CD8-positive, alpha-beta memory T cell (primary cell): Measurements from ENCODE around the gene ZNF462. TPM values are rescaled to one million over a fixed set of nuclear protein-coding genes. Genes with fewer than 3 reads are reported as not detected.
"Not testable (repeated sequence)": the region's sequence is repeated elsewhere in the genome, so short reads cannot be mapped to it uniquely, and the experiment has no call there.

ENCODE experiments used
- CTCF ChIA-PET: fragments of 350-600 bp; sonication (Branson Sonifier 250); formaldehyde crosslinking; loops from one replicate; lab custom pipeline; 2021; ENCODE audit warnings: antibody characterized with exemption; lab: Charles Lee
- POLR2A ChIA-PET: fragments of 350-600 bp; sonication (Branson Sonifier 250); formaldehyde crosslinking; loops from one replicate; lab custom pipeline; 2021; ENCODE audit warnings: antibody characterized with exemption; lab: Charles Lee
- DNase-seq, 5 donors: peaks; one replicate each; pipeline versions ENCODE4 v3.0.0 to v3.0.0-alpha.2; 2020 to 2022; ENCODE audit warnings: mixed read lengths in 1 of 5
- H3K27ac ChIP-seq: one replicate; pipeline ENCODE4 v1.7.0; 2013; ENCODE audit warnings: low read depth, mild to moderate bottlenecking, low read length, moderate library complexity
- H3K27me3 ChIP-seq: 2 replicates; pipeline ENCODE4 v1.7.0; 2013; ENCODE audit warnings: low read length, mild to moderate bottlenecking; ENCODE audit not compliant: insufficient read depth, poor library complexity, severe bottlenecking
- H3K36me3 ChIP-seq: 2 replicates; pipeline ENCODE4 v1.7.0; 2013; ENCODE audit warnings: mild to moderate bottlenecking, low read length, moderate library complexity; ENCODE audit not compliant: insufficient read depth
- H3K4me1 ChIP-seq: 2 replicates; pipeline ENCODE4 v1.7.0; 2013; ENCODE audit warnings: mild to moderate bottlenecking, low read length, moderate library complexity; ENCODE audit not compliant: insufficient read depth
- H3K4me3 ChIP-seq: 2 replicates; pipeline ENCODE4 v1.7.0; 2013; ENCODE audit warnings: mild to moderate bottlenecking, low read length
- H3K9me3 ChIP-seq: 2 replicates; pipeline ENCODE4 v1.7.0; 2013; ENCODE audit warnings: mild to moderate bottlenecking, low read length
- H3K27ac Mint-ChIP-seq, 8 donors: one replicate each; pipeline ENCODE4 v1.8.0; 2020 to 2021; ENCODE audit warnings: mixed read lengths in 8 of 8, mild to moderate bottlenecking in 6 of 8, inconsistent platforms in 3 of 8, moderate library complexity in 3 of 8
- H3K27me3 Mint-ChIP-seq, 2 donors: one replicate each; pipeline ENCODE4 v1.8.0; 2020 to 2021; ENCODE audit warnings: mixed read lengths in 2 of 2, mild to moderate bottlenecking in 1 of 2, moderate library complexity in 1 of 2
- H3K36me3 Mint-ChIP-seq, 3 donors: one replicate each; pipeline ENCODE4 v1.8.0; 2020 to 2021; ENCODE audit warnings: mixed read lengths in 3 of 3, inconsistent platforms in 1 of 3, mild to moderate bottlenecking in 1 of 3
- H3K4me1 Mint-ChIP-seq, 3 donors: one replicate each; pipeline ENCODE4 v1.8.0; 2020 to 2021; ENCODE audit warnings: mixed read lengths in 3 of 3, inconsistent platforms in 1 of 3, mild to moderate bottlenecking in 1 of 3
- H3K4me3 Mint-ChIP-seq, 7 donors: one replicate each; pipeline ENCODE4 v1.8.0; 2020 to 2021; ENCODE audit warnings: mixed read lengths in 7 of 7, mild to moderate bottlenecking in 6 of 7, moderate library complexity in 4 of 7, inconsistent platforms in 2 of 7
- H3K9me3 Mint-ChIP-seq, 5 donors: one replicate each; pipeline ENCODE4 v1.8.0; 2020 to 2022; ENCODE audit warnings: mixed read lengths in 5 of 5, mild to moderate bottlenecking in 3 of 5, moderate library complexity in 2 of 5, inconsistent platforms in 1 of 5
- polyA plus RNA-seq: library from polyadenylated mRNA; unstranded; fragments of 300-500 nt; fragmentation: Illumina TruSeq; gene quantifications from one replicate; pipeline ENCODE4 v1.2.3, GENCODE V29; 2021
- total RNA-seq, 2 experiments: library from RNA; stranded (reverse); gene quantifications; one replicate each; pipeline ENCODE4 v1.2.3, GENCODE V29; 2021

ZNF462 gene
- total and polyA plus RNA-seq, 3 experiments from 2014 or later, result 0.13 to 0.18 TPM; not detected in 1

DNA sequence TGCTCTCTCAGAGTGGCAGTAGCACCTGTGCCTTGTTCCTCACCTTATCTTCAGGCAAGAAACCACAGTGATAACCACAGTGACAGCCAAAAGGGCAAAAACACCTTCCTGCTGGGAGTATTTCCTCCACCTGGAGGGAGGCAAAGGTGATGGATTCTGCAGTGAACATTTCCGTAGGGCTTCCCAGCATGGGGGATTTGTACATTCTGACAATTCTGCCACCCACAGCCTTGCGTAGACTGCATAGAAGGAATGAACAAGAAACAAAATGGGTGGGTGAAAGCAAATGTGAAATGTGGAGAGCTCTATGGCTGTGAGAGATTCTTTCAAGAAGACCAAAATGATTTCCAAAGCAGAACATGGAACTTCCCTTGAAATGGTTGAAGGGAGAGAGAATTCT, 111.4 kb downstream of the ZNF462 start:
- POLR2A ChIA-PET, result no interaction called here
- H3K9me3 ChIP-seq, result no peaks in the 10 kb centered on the region
- Mint-ChIP-seq H3K27ac (no peak overlapping the region), H3K36me3 (no peaks in the 10 kb centered on the region), H3K4me3 (no peak overlapping the region), H3K4me1 (peaks cover 0 to 2% (median 0%) of the 10 kb centered on the region in 3 donors), H3K27me3 (no peaks in the 10 kb centered on the region), H3K9me3 (peaks cover 0 to 10% (median 0%) of the 10 kb centered on the region in 5 donors)
- no peak for DNase-seq
- CTCF ChIA-PET, result no interaction called here
- H3K27ac ChIP-seq, result no peak overlapping the region
- no peaks in the 10 kb centered on the region for H3K4me1 ChIP-seq
- H3K4me3 ChIP-seq, result no peak overlapping the region
- H3K36me3 ChIP-seq, result no peaks in the 10 kb centered on the region
- H3K27me3 ChIP-seq, result no peaks in the 10 kb centered on the region

GRCh38 chr9:106976772-106977171, 113.8 kb downstream of the ZNF462 start:
- POLR2A ChIA-PET, result no interaction called here
- no peak overlapping the region for H3K27ac ChIP-seq
- no peaks in the 10 kb centered on the region for H3K27me3 Mint-ChIP-seq
- H3K27ac Mint-ChIP-seq, result no peak overlapping the region
- H3K36me3 Mint-ChIP-seq, result no peaks in the 10 kb centered on the region
- no peaks in the 10 kb centered on the region for H3K36me3 ChIP-seq
- H3K4me3 Mint-ChIP-seq, result no peak overlapping the region
- no peaks in the 10 kb centered on the region for H3K4me1 ChIP-seq
- peaks cover 0 to 6% (median 0%) of the 10 kb centered on the region in 5 donors for H3K9me3 Mint-ChIP-seq
- DNase-seq, result no peak
- no peak overlapping the region for H3K4me3 ChIP-seq
- H3K9me3 ChIP-seq, result no peaks in the 10 kb centered on the region
- CTCF ChIA-PET, result no interaction called here
- no peaks in the 10 kb centered on the region for H3K4me1 Mint-ChIP-seq
- H3K27me3 ChIP-seq, result no peaks in the 10 kb centered on the region

DNA sequence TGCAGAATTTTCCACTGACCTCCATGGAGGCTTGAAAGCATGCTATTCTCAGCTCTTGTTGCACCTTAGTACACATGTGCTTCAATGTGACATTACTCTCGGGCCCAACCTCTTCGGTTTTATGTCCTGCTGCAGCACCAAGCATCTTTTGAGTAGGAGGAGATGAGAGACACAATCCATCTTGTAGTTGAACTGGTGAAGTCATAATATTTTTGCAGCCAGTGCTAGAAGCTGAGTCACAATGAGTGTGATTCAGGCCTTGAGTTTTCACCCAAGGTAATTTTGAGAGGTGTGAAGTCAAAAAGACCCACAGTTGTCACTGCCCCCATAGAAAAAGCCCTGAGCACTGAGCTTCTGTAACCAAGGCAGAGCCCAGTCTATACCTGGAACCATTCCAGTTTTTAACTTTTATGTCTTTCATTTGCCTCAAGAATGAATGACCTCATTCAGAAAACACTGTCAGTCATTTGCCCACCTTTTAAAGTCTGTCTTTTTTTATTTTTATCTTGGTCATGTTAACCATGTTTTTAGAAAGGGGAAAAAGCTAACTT, 117.7 kb downstream of the ZNF462 start:
- Mint-ChIP-seq H3K4me1 (no peaks in the 10 kb centered on the region), H3K36me3 (no peaks in the 10 kb centered on the region), H3K9me3 (peaks cover 0 to 3% (median 0%) of the 10 kb centered on the region in 5 donors), H3K27me3 (no peaks in the 10 kb centered on the region), H3K27ac (no peak overlapping the region), H3K4me3 (no peak overlapping the region)
- H3K27ac ChIP-seq, result no peak overlapping the region
- no peaks in the 10 kb centered on the region for H3K4me1 ChIP-seq
- H3K4me3 ChIP-seq, result no peak overlapping the region
- no peaks in the 10 kb centered on the region for H3K9me3 ChIP-seq
- ChIA-PET CTCF (no interaction called here), POLR2A (no interaction called here)
- no peaks in the 10 kb centered on the region for H3K27me3 ChIP-seq
- no peaks in the 10 kb centered on the region for H3K36me3 ChIP-seq
- no peak for DNase-seq

DNA sequence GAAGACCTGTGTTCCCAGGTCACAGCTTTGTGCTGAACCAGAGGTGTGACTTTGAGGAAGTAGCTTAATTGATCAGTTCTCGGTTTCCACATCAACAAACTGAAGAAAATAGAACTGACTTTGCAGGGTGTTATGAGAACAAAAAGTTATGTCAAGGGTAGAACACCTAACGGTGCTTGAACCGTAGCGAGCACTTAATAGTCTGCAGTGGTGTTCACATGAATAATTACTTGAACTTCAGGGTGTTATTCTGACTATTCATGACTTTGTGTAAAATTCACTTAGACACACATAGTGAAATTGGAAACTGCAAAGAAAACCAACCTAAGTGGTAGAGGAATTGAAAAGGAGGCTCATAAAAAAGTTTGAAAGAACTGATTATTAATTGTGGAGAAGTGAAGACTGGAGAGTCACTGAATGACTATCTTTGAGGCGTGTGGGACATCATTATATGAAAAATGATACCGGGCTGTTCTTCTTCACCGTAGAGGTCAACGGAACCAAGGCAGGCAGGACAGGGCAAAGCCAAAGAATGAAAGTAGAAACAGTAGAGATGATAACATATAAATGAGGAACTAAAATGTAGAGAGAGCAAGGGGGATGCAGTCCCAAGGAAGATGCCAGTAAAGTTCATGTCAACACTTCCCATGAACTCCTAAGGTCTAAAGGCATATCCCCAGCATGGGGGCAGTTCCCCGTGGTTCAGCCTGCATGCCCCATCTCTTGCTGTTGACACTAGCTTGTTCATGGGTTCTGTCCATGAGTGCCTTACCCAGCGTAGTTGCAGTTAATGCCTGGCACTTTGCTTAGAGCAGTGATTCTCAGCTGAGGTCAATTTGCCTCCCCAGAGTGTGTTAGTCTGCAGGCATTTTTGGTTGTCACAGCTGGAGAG, 118.7 kb downstream of the ZNF462 start:
- Mint-ChIP-seq H3K9me3 (peaks cover 0 to 3% (median 0%) of the 10 kb centered on the region in 5 donors), H3K4me3 (no peak overlapping the region), H3K27ac (peak overlapping the region in 1 of 8 donors; percentile 1), H3K36me3 (no peaks in the 10 kb centered on the region), H3K4me1 (no peaks in the 10 kb centered on the region), H3K27me3 (no peaks in the 10 kb centered on the region)
- Histone ChIP-seq H3K27me3 (no peaks in the 10 kb centered on the region), H3K27ac (no peak overlapping the region), H3K9me3 (no peaks in the 10 kb centered on the region), H3K4me3 (no peak overlapping the region), H3K4me1 (no peaks in the 10 kb centered on the region), H3K36me3 (no peaks in the 10 kb centered on the region)
- CTCF ChIA-PET, result no interaction called here
- no peak for DNase-seq
- POLR2A ChIA-PET, result no interaction called here

- Histone ChIP-seq H3K36me3 (no peaks in the 10 kb centered on the region), H3K4me3 (no peak overlapping the region), H3K27me3 (no peaks in the 10 kb centered on the region), H3K9me3 (no peaks in the 10 kb centered on the region), H3K4me1 (no peaks in the 10 kb centered on the region), H3K27ac (no peak overlapping the region)
- Mint-ChIP-seq H3K27ac (no peak overlapping the region), H3K36me3 (no peaks in the 10 kb centered on the region), H3K9me3 (peaks cover 0 to 4% (median 0%) of the 10 kb centered on the region in 5 donors), H3K27me3 (peaks cover 0 to 2% of the 10 kb centered on the region in 2 donors), H3K4me3 (no peak overlapping the region), H3K4me1 (no peaks in the 10 kb centered on the region)
- ChIA-PET POLR2A (no interaction called here), CTCF (no interaction called here)
- DNase-seq, result no peak
Observed at GRCh38 chr9:106982636-106983035, 119.7 kb downstream of the ZNF462 start.

DNA sequence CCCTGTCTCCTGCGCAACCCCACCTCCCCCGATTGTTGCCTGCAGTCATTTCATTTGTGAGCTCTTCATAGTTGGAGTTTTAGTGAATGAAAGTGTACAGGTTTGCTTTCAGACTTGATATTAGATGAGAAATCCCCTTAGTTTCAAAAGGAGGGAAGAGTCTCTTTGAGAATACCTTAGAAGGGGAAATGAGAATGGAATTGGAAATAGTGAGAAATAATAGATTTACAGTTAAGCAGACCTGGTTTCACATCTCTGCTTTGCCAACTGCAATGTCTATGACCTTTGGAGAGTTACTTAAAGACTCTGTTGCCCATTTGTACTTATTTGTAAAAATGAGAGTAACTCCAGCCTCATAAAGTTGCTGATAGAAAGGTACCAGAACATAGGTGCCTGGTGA, 120.4 kb downstream of the ZNF462 start:
- ChIA-PET POLR2A (no interaction called here), CTCF (no interaction called here)
- Mint-ChIP-seq H3K27me3 (peaks cover 0 to 2% of the 10 kb centered on the region in 2 donors), H3K4me1 (no peaks in the 10 kb centered on the region), H3K36me3 (no peaks in the 10 kb centered on the region), H3K9me3 (peaks cover 0 to 6% (median 2%) of the 10 kb centered on the region in 5 donors), H3K4me3 (no peak overlapping the region), H3K27ac (no peak overlapping the region)
- no peaks in the 10 kb centered on the region for H3K9me3 ChIP-seq
- H3K27me3 ChIP-seq, result no peaks in the 10 kb centered on the region
- no peaks in the 10 kb centered on the region for H3K4me1 ChIP-seq
- no peaks in the 10 kb centered on the region for H3K36me3 ChIP-seq
- no peak overlapping the region for H3K4me3 ChIP-seq
- no peak overlapping the region for H3K27ac ChIP-seq
- DNase-seq, result no peak

DNA sequence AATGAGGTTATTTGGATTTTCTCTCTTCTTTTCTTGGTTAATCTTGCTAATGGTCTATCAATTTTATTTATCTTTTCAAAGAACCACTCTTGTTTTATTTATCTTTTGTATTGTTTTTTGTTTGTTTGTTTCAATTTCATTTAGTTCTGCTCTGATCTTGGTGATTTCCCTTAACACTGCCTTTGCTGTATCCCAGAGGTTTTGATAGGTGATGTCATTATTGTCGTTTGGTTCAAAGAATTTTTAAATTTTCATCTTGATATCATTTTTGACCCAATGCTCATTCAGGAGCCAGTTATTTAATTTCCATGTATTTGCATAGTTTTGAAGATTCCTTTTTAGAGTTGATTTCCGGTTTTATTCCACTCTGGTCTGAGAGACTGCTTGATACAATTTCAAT, 126.9 kb downstream of the ZNF462 start:
- H3K9me3 ChIP-seq, POLR2A ChIA-PET, H3K4me3 ChIP-seq, CTCF ChIA-PET, H3K27me3 ChIP-seq, H3K4me1 Mint-ChIP-seq, H3K4me1 ChIP-seq, H3K4me3 Mint-ChIP-seq, DNase-seq, H3K27ac ChIP-seq, H3K9me3 Mint-ChIP-seq, H3K27ac Mint-ChIP-seq, H3K27me3 Mint-ChIP-seq, H3K36me3 Mint-ChIP-seq, H3K36me3 ChIP-seq: not testable (repeated sequence)

DNA sequence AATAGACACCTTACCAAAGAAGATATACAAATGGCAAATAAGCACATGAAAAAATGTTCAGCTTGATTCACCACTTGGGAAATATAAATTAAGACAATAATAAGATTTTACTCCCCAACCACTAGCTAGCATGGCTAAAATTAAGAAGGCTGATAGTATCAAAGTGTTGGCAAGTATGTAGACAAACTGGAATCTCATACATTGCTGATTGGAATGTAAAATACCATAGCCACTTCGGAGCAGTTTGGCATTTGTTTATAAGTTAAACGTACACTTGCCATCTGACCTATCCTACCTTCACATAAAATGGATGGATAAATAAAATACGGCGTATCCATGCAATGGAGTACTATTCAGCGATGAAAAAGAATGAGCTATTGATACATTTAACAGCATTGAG, 129.2 kb downstream of the ZNF462 start:
- Mint-ChIP-seq H3K4me3 (no peak overlapping the region), H3K9me3 (peaks cover 0 to 12% (median 6%) of the 10 kb centered on the region in 5 donors)

More for the DNA sequence above, 129.2 kb downstream of the ZNF462 start:
- Histone ChIP-seq H3K9me3 (no peaks in the 10 kb centered on the region), H3K4me1 (no peaks in the 10 kb centered on the region), H3K4me3 (no peak overlapping the region), H3K27ac (no peak overlapping the region), H3K36me3 (no peaks in the 10 kb centered on the region), H3K27me3 (no peaks in the 10 kb centered on the region)
- H3K4me1 Mint-ChIP-seq, result no peaks in the 10 kb centered on the region
- DNase-seq, result no peak
- CTCF ChIA-PET, result interaction anchor here (0.9 kb wide), 1 partner anchor 11 kb away, joined by 3 read pairs; no protein-coding TSS in a partner anchor
- H3K27me3 Mint-ChIP-seq, result peaks cover 0 to 5% of the 10 kb centered on the region in 2 donors
- no peak overlapping the region for H3K27ac Mint-ChIP-seq
- no peaks in the 10 kb centered on the region for H3K36me3 Mint-ChIP-seq
- POLR2A ChIA-PET, result no interaction called here
